ENCODE measurements around the gene KRT77.

Gene KRT77

GRCh38 chr12:52647601-52648000 is 55.7 kb downstream of the KRT77 start (continued):
- TF ChIP-seq PRDM2 (tag by site-specific recombination; IDR thresholded peaks at IDR 0.05; ENCODE audit: borderline replicate concordance) (no peak), ZNF146 (tag by site-specific recombination; IDR thresholded peaks at IDR 0.05) (no peak)

- TF ChIP-seq ZNF121 (tag by site-specific recombination; IDR thresholded peaks at IDR 0.05) = no peak
- TF ChIP-seq REPIN1 (tag by site-specific recombination; IDR thresholded peaks at IDR 0.05; ENCODE audit: low read depth) = no peak
- no peak for TF ChIP-seq ZNF404 (tag by site-specific recombination; IDR thresholded peaks at IDR 0.05)
- TF ChIP-seq ZNF580 (tag by site-specific recombination; IDR thresholded peaks at IDR 0.05) = no peak
- no peak for TF ChIP-seq ATF2 (tag by site-specific recombination; IDR thresholded peaks at IDR 0.05; ENCODE audit: low read depth)
- no peak for TF ChIP-seq ZNF501 (tag by site-specific recombination; IDR thresholded peaks at IDR 0.05)
- H3K36me3 ChIP-seq (ENCODE audit: control insufficient read depth in 2 of 2, insufficient read depth in 1 of 2, low read length in 2 of 2) = no peaks in the 10 kb centered on the region
- CTCF ChIA-PET = interaction anchor here (0.6 to 1.2 kb wide), 2 partner anchors 129 to 219 kb away, joined by 4 read pairs; no protein-coding TSS in a partner anchor
Measured at GRCh38 chr12:52646613-52647012, 56.7 kb downstream of the KRT77 start.

GRCh38 chr12:52645982-52646381 is 57.3 kb downstream of the KRT77 start:
- H3K4me3 ChIP-seq (ENCODE audit: low read depth, low read length) = no peak overlapping the region
- CTCF ChIA-PET = no interaction called here
- TF ChIP-seq ZNF140 (tag by site-specific recombination; IDR thresholded peaks at IDR 0.05) (no peak), ZNF830 (tag by site-specific recombination; IDR thresholded peaks at IDR 0.05; ENCODE audit: low read depth) (no peak), ZSCAN30 (tag by site-specific recombination; IDR thresholded peaks at IDR 0.05) (no peak), ZNF621 (tag by site-specific recombination; IDR thresholded peaks at IDR 0.05) (no peak)
- no peaks in the 10 kb centered on the region for H3K9me3 ChIP-seq (ENCODE audit: control insufficient read depth, insufficient read depth, low read depth, low read length)
- no peak overlapping the region for H3K27ac ChIP-seq (ENCODE audit: extremely low read depth, low read depth, low read length)
- no peaks in the 10 kb centered on the region for H3K4me1 ChIP-seq (ENCODE audit: control insufficient read depth, insufficient read depth, low read length)
- H3K36me3 ChIP-seq (ENCODE audit: control insufficient read depth in 2 of 2, insufficient read depth in 1 of 2, low read length in 2 of 2) = no peaks in the 10 kb centered on the region
- POLR2A ChIA-PET = no interaction called here

More at GRCh38 chr12:52646613-52647012, 56.7 kb downstream of the KRT77 start:
- Histone ChIP-seq H3K9me3 (ENCODE audit: control insufficient read depth, insufficient read depth, low read depth, low read length) (no peaks in the 10 kb centered on the region), H3K4me3 (ENCODE audit: low read depth, low read length) (no peak overlapping the region), H3K4me1 (ENCODE audit: control insufficient read depth, insufficient read depth, low read length) (no peaks in the 10 kb centered on the region), H3K27ac (ENCODE audit: extremely low read depth, low read depth, low read length) (no peak overlapping the region)
- POLR2A ChIA-PET = no interaction called here

Data from HEK293 (cell line).